ENCODE measurements around the gene ZNF385C.

ZNF385C gene

GRCh38 chr17:41988418-41988817, 109.9 kb downstream of the ZNF385C start:
- ATAC-seq (no peak), DNase-seq (no peak)

DNA sequence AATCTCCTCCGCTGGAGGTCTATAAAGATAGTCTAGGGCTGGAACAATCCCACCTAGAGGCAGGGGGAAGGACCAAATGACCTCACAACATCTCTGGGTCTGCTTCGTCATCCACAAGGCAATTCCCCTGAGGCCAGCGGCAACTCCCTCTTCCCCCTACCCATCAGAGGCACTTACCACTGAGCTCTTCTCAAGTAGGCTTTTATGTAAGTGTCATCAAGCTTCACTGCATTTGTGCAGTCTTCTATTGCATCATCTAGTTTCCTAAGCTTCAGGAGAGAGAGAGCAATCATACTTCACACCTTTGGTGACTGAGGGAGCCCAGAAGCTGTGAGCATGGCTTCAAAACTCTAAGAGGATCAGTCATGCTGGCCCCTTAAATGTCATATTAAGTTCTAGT, 110.6 kb downstream of the ZNF385C start:
- ATAC-seq (peak; percentile 90), DNase-seq (no peak)

DNA sequence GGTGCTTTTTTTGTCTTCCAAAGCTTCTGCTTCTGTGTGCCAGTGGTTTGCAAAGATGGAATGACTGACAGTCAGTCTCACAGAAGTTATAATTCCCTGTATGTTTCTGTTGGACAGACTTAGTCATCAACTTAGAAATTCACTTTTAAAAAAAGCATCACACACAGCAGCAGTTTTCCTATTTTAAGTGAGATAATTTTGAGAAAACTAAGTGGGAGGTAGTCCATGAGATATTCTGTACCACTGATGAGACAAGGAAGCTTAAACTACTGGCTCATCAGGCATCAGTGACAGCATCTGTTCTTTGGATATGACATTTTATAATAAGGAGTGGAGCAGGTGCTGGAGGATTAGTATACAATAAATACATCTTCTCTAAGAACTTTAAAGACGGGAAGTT, 111.6 kb downstream of the ZNF385C start:
- DNase-seq: no peak
- ATAC-seq: no peak

- no peak for ATAC-seq
- DNase-seq: no peak
Observed at GRCh38 chr17:41985919-41986318, 112.4 kb downstream of the ZNF385C start.

GRCh38 chr17:41984454-41984853, 113.8 kb downstream of the ZNF385C start:
- DNase-seq: no peak
- no peak for ATAC-seq

DNA sequence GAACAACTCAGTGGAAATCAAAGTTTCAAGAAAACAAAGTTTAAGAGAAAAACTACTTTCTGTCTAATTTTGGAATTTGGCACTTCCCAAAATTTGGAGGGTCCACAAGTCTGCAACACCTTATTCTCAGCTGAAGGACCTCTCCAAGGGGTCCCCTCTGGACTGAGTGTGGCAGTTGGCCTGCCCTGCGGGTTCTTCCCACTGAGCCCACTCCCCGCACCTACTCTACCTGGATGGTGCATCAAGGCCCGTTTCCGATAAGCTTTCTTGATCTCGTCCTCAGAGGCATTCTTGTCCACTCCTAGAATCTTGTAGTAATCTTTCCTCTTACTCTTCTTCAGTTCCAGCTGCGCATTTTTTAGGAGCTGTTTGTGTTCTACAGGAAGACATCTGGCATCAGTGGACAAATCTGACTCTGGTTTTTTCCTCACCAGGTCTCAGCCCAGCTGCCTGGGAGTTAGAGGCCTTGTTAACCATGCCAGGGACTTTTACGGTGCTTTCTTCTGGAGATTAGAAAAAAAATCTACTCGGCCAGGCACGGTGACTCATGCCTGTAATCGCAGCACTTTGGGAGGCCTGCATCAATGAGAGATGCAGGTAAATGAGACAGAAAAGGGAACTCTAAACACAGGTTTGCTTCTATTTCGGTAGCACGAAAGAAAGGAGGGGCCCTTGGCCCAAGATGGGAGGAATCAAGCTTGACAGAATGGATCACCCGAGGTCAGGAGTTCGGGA, 116.1 kb downstream of the ZNF385C start:
- DNase-seq: no peak

DNA sequence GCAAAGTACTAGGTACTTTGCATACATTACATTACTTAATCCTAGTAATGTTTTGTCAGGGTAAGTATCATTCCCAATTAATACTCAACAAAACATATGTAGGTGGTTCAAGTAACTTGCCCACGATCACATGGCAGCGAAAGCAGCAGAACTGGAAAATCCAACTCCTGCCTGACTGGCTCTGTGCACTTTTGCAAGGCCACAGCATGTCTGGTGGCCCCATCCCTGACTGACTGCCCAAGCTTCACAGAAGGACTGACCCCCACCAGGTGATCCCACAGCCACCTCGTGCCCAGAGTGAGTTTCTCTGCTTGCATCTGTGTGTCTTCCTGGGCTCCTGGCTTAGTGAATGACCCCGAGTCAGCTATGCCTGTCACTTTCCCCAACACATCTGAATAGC, 120.3 kb downstream of the ZNF385C start:
- DNase-seq (no peak), ATAC-seq (no peak)

More for the DNA sequence above, 116.1 kb downstream of the ZNF385C start:
- no peak for ATAC-seq

GRCh38 chr17:41976142-41976768, 122.0 kb downstream of the ZNF385C start:
- DNase-seq (no peak), ATAC-seq (no peak)
